HG03378 (cell line): ENCODE results near the gene PTPN22.

ENCODE experiments used
- ATAC-seq: cut with Tn5 transposase; IDR thresholded peaks from one replicate; pipeline ENCODE4 v1.9.1; 2021; ENCODE audit warnings: mild to moderate bottlenecking, moderate library complexity; ENCODE audit not compliant: unreplicated experiment

The PTPN22 gene

GRCh38 chr1:113765306-113766230, 105.9 kb downstream of the PTPN22 start:
- ATAC-seq = no peak
